ENCODE results near the gene C7orf33. TPM values are rescaled to one million over a fixed set of nuclear protein-coding genes. Genes with fewer than 3 reads are reported as not detected.

The C7orf33 gene
- total RNA-seq, 1 donor from 2014 or later, result not detected

- no peaks in the 10 kb centered on the region for H3K9me3 Mint-ChIP-seq (ENCODE audit: low read depth)
- H3K27me3 Mint-ChIP-seq (ENCODE audit: low read depth), result peaks cover 23% of the 10 kb centered on the region
- no peak overlapping the region for H3K4me3 Mint-ChIP-seq (ENCODE audit: unreplicated experiment)
- H3K36me3 Mint-ChIP-seq (ENCODE audit: low read depth), result peaks cover 2% of the 10 kb centered on the region
- H3K4me1 Mint-ChIP-seq (ENCODE audit: low read depth), result no peaks in the 10 kb centered on the region
- no peak for DNase-seq (ENCODE audit: low spot score)
- no peak overlapping the region for H3K27ac Mint-ChIP-seq (ENCODE audit: unreplicated experiment)
- no peak for TF ChIP-seq CTCF (IDR thresholded peaks at IDR 0.05)
Measured at GRCh38 chr7:148637094-148637493, 46.5 kb downstream of the C7orf33 start.

GRCh38 chr7:148645898-148646297 lies 55.3 kb downstream of the C7orf33 start:
- no peak for DNase-seq (ENCODE audit: low spot score)
- H3K27ac Mint-ChIP-seq (ENCODE audit: unreplicated experiment), result no peak overlapping the region
- H3K9me3 Mint-ChIP-seq (ENCODE audit: low read depth), result no peaks in the 10 kb centered on the region
- H3K4me1 Mint-ChIP-seq (ENCODE audit: low read depth), result peaks cover 11% of the 10 kb centered on the region
- peaks cover 14% of the 10 kb centered on the region for H3K27me3 Mint-ChIP-seq (ENCODE audit: low read depth)
- TF ChIP-seq CTCF (IDR thresholded peaks at IDR 0.05), result no peak
- H3K36me3 Mint-ChIP-seq (ENCODE audit: low read depth), result no peaks in the 10 kb centered on the region
- H3K4me3 Mint-ChIP-seq (ENCODE audit: unreplicated experiment), result no peak overlapping the region

- Mint-ChIP-seq H3K4me3 (ENCODE audit: unreplicated experiment) (no peak overlapping the region), H3K36me3 (ENCODE audit: low read depth) (no peaks in the 10 kb centered on the region), H3K27me3 (ENCODE audit: low read depth) (peaks cover 11% of the 10 kb centered on the region), H3K27ac (ENCODE audit: unreplicated experiment) (no peak overlapping the region), H3K4me1 (ENCODE audit: low read depth) (peaks cover 13% of the 10 kb centered on the region), H3K9me3 (ENCODE audit: low read depth) (no peaks in the 10 kb centered on the region)
- no peak for TF ChIP-seq CTCF (IDR thresholded peaks at IDR 0.05)
- DNase-seq (ENCODE audit: low spot score), result no peak
Measured at GRCh38 chr7:148650232-148650858, 59.8 kb downstream of the C7orf33 start.

- H3K27ac Mint-ChIP-seq (ENCODE audit: unreplicated experiment), result no peak overlapping the region
- peaks cover 2% of the 10 kb centered on the region for H3K27me3 Mint-ChIP-seq (ENCODE audit: low read depth)
- peaks cover 13% of the 10 kb centered on the region for H3K4me1 Mint-ChIP-seq (ENCODE audit: low read depth)
- no peak overlapping the region for H3K4me3 Mint-ChIP-seq (ENCODE audit: unreplicated experiment)
- H3K36me3 Mint-ChIP-seq (ENCODE audit: low read depth), result no peaks in the 10 kb centered on the region
- DNase-seq (ENCODE audit: low spot score), result no peak
- no peaks in the 10 kb centered on the region for H3K9me3 Mint-ChIP-seq (ENCODE audit: low read depth)
- TF ChIP-seq CTCF (IDR thresholded peaks at IDR 0.05), result no peak
Measured at GRCh38 chr7:148652773-148653172, 62.2 kb downstream of the C7orf33 start.

GRCh38 chr7:148657929-148658328 lies 67.4 kb downstream of the C7orf33 start:
- Mint-ChIP-seq H3K9me3 (ENCODE audit: low read depth) (no peaks in the 10 kb centered on the region), H3K4me1 (ENCODE audit: low read depth) (peaks cover 11% of the 10 kb centered on the region), H3K27me3 (ENCODE audit: low read depth) (peaks cover 7% of the 10 kb centered on the region), H3K27ac (ENCODE audit: unreplicated experiment) (no peak overlapping the region), H3K36me3 (ENCODE audit: low read depth) (peaks cover 1% of the 10 kb centered on the region), H3K4me3 (ENCODE audit: unreplicated experiment) (no peak overlapping the region)
- DNase-seq (ENCODE audit: low spot score), result no peak
- no peak for TF ChIP-seq CTCF (IDR thresholded peaks at IDR 0.05)

Data from chondrocyte (in vitro differentiated cells).